ENCODE results near the gene TUBA4B.
A peak's percentile ranks its signal among the peaks of the same experiment; 100 is the strongest.
"Not testable (repeated sequence)": the region's sequence is repeated elsewhere in the genome, so short reads cannot be mapped to it uniquely, and the experiment has no call there.

Gene TUBA4B

DNA sequence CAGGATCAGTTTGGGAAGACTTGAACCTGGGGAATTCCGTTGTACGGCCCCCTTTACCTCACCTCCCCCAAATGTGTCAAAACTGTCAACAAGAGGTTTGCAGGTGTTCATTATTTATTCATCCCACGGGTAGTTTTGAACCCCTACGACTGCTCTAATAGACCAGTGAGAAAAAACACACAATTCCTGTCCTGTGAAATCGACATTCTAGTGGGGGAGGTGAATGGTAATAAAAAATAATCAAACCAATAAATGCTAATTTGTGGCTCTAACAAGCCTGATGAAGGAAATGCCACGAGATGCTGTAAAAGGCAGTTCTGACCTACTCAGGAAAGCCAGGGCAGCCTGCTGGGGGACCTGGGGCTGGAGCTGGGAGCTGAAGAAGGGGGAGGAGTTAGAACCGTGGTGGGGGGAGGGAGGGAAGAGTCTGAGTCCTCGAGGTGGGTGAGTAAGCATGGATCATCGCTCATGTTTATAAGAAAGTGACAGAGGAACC is 25.7 kb downstream of the TUBA4B start:
- DNase-seq: no peak

DNA sequence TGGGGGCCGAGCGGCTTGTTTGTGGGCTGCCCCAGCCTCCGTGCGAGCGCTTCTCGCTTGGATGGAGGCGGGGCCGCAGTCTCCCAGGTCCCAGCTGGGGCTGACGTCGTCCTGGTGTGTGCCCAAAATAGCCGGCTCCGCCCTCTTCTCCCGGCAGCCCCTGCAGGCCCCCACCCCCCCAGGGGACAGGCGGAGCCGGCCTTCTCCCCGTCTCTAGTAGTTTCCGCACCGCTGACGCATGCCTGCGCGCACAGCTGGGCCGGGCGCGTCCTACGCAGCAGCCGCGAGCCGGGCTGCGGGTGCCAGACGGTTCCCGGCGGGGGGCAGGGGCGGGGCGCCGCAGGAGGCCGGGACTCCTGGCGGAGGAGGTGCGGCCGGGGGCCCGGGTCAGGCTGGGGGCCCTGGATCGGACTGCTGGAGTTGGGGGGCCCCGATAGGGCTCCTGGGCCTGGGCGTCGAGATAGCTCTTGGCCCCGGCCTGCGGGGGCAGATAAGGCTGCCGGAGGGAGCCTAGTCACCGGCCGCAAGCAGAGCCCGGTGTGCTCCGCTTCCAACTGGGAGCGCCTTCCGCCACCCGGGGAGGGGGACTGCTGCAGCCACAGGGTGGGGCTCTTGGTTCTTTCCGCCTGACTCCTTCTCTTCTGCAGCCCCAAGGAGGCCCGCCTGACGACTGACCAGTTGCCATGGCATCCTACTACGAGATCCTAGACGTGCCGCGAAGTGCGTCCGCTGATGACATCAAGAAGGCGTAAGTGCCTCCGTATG is 26.3 kb downstream of the TUBA4B start, which contains the start of gene DNAJB2:
DNAJB2 (plus strand) TSS at position 216 of the 765 bp plus-strand sequence; CDS start at position 684, 468 bp downstream.
- peak; percentile 93 to 99 for DNase-seq

DNA sequence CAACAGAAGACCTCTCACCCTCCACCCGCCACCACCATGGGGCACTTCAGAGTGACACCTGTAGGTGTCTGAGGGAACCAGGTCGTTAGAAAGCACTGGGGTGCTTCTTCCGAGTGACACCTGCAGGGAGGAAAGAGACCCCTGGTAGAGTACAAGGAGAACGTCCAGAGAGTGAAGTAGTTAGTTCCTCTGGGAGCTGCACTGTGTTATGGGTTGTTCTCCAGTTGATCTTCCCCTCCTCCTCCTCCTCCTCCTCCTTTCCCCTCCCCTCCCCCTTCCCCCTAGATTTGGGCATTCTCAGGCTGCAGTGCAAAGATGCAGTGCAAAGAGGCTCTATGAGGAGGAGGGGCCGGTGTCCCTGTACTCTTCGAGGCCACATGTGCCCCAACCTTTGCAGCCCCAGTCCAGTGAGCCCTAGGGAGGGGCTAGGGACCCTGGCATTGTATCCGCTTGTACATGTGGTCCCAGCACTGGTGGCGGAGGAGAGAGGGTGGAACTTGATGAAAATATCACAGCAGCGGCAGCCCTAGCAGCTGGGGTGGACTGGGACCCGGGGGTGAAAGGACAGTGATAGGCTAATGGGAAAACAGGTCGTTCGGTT is 27.0 kb downstream of the TUBA4B start:
- no peak for DNase-seq

DNA sequence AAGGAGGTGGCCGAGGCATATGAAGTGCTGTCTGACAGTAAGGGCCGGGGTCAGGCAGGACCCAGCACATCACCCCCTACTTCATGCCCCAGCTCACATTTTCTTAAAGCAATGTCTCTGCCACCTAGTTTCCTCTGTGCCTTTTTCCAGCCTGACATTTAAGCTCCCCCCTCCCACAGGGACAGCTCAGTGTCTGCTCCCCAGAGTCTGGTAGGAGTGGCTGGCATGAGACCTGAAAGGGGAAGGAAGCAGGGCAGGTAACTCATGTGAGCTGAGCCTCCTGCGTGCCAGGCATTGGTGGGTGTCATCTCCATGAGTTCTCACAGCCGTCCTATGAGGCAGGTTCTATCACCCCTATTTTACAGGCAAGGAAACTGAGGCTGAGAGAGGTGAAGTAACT is 27.6 kb downstream of the TUBA4B start:
- DNase-seq: no peak

DNA sequence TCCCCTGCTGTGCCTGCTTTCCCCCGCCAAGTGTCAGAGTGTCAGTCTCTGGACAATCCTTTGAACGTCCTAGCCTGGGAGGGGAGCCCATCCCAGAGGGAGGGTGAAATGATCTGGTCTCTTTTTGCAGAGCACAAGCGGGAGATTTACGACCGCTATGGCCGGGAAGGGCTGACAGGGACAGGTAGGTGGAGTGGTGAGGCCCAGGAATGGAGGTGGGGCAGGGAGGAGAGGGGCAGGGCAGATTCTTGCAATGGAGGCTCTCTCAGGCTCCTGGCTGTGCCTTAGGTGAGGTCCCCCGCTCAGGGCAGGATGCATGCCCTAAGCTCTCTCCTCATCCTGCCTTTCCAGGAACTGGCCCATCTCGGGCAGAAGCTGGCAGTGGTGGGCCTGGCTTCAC is 28.5 kb downstream of the TUBA4B start:
- no peak for DNase-seq

DNA sequence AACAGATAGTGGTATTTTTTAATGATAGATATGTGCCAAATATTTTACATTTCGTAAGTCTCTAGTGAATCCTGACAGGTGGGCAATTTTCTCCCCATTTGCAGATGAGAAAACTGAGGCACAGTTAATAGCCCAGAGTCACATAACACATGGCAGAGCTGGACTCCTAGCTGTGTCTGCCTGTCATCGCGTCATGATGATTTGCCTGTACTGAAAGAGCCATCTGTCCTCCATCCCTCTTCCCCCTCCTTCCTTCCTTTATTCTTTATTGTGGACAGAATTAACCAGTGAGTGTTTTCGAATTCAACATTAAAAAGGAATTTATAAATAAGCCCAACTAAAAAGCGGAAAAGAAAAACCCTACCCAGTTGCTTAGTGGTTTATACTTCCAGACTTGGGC is 29.3 kb downstream of the TUBA4B start:
- DNase-seq: no peak

DNA sequence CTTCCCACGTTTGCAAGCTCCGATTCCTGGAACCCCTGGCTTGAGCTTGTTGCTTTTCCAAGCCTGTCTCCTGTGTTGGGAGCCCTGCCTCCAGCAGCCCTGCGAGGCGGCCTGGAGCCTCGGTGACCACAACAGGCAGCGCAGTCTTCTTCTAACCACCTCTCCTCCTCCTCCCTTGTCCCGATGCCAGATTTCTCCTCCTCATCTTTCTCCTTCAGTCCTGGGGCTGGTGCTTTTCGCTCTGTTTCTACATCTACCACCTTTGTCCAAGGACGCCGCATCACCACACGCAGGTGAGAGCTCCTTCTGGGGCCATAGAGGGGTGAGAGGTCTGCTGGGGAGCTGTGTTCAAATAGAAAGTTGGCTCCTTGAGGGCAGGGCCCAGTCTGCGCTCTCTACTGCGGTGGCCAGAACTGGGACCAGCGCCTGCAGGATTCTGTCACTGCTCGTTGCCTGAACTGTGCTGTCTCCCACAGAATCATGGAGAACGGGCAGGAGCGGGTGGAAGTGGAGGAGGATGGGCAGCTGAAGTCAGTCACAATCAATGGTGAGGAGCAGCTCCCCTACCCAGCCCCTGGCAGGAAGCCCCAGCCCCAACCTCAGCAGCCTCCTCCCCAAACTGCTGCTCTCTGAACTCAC is 30.0 kb downstream of the TUBA4B start:
- no peak for DNase-seq

DNA sequence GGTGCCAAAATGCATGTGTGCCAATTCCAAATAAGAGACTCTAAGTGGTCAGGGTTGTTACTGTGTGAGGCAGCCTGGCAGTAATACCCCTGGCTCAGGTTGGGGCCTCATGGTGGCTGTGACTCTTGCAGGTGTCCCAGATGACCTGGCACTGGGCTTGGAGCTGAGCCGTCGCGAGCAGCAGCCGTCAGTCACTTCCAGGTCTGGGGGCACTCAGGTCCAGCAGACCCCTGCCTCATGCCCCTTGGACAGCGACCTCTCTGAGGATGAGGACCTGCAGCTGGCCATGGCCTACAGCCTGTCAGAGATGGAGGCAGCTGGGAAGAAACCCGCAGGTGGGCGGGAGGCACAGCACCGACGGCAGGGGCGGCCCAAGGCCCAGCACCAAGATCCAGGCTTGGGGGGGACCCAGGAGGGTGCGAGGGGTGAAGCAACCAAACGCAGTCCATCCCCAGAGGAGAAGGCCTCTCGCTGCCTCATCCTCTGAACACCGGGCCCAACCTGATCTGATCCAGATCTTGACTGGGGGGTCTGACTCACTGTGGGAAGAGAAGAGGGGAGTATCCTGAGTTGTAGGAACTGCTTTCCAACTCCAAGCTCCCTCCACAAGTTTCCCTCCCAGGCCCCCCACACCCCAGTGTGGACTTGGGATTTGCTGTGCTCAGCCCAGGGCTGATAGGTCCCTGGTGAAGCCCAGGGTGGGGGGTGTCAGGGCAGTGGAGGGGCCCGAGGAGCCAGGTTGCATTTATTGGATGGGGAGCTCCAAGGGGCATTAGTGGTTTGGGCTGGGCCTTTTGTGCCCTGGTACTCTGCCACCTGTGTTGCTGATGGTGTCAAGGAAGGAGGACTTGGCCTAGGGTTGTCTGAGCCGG is 31.7 kb downstream of the TUBA4B start:
- no peak for DNase-seq

DNA sequence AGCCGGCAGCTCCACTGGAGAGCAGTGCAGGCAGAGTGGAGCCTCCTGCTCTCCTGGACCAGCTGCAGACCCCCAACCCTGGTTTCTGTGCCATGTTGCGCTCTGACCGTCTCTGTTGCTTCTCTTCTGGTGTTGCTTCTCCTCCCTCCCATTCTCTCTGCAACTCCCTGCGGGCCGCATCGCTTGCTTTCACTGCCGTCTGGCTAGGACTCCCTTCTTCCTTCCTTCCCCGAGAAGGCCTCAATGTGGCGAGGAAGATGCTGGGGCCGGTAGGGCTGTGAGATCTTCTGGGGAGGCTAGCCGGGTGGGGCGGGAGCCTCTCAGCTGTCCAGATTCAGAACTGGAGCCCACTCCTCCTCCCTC is 32.3 kb downstream of the TUBA4B start:
- no peak for DNase-seq

DNA sequence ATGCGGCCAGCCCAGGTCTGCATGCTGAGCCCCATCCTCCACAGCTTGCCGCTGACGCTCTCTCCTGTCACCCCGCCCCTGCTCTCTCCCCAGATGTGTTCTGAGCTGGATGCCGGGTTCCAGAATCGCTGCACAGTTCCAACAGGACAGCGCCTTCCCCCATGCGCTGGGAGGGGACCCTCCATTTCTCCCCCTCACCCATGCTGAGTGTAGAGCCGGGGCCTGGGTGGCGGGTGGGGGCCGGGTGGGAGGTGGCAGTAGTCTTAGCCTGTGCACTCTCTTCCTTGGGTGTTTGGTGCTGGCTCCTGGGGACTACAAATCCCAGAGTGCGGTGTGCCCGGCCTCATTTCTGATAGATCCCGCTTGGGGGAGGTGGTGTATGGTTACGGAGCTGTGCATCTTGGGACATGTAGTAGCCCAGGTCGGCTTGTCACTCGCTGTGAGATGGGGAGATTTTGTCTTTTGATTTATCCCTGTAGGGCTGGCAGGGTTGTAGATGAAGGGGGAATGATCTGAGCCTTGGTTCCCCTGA is 32.9 kb downstream of the TUBA4B start:
- no peak for DNase-seq

DNA sequence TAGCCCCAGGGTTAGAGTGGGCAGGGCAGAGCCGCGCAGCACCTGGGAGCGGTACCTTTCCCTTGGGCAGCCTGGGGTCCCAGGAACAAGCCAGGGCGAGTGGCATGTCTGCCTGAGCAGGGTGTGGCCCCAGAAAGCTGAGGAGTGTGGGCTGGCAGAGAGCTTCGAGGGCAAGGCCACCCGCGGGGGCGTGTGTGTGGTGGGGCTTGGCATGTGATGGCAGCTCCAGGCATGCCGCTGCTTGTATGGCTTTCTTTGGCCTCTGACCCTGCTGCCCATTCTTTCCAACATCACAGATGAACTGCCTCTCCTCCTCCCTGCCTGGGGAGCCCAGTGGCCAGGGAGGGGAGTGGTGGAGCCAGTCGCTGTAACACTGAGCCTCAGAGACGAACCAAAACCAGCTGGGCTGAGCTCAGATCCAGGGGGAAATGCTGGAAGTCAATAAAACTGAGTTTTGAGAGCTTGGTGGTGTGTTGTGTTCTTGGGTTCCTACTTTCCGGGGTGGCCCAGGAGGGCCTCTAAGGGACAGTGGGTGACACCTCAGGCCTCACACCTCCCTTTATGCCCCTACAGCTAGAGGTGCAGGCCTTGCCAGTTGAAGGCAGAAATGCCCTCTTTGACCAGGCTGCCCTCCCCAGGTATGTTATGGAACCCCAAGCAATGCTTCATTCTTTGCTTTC is 33.5 kb downstream of the TUBA4B start:
- DNase-seq: no peak

DNA sequence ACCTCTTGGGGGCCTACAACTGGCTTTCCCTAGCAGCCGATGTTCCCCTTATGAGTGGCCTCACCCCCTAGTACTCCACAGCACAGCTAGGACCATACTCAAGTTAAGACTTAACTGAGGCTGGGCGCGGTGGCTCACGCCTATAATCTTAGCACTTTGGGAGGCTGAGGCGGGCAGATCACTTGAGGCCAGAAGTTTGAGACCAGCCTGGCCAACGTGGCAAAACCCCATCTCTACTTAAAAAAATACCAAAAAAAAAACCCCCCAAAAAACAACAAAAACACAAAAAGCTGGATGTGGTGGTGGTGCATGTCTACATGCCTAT is 34.0 kb downstream of the TUBA4B start:
- DNase-seq: not testable (repeated sequence)

DNA sequence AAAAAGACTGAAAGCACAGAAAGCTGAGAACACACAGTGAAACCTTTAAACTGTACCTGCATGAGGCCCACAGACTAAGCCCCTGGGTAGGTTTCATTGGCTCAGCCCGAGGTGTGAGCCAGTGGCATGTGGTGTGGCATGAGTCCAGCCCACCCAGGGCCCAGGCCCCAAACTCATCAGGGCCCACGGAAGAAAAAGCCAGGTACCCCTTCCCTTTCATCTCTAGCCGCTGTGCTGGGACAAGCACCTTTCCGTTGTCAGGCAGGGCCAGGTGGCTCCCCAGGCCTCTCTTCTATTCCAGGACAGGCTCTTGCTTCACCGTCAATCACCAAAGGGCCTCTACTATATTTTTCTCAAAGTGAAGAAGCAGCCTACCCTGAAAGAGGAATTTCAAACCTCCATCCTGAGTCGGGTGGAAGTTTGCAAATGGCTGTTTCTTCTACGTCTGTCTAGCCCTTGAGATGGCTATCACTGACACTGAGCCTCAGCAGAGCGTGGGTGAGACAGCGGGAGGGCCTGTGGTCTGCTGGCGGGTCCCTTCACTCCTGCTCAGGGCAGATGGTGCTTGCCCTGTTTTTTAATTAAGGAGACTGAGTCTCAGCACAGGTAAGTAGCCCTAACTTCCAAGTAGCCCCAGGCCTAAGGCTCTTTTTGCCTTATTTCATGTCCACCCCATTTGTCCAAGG is 34.7 kb downstream of the TUBA4B start:
- no peak for DNase-seq

DNA sequence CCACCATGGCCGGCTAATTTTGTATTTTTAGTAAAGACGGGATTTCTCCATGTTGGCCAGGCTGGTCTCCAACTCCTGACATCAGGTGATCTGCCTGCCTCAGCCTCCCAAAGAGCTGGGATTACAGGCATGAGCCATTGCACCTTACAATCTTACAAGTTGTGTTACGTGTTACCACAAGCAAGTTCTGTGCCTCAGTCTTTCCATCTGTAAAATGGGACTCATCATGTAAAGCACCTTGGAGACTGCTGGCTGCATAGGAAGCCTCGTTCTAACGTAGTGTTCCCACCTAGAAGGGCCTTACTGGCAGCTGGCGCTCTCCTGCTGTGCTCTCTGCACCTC is 36.1 kb downstream of the TUBA4B start:
- DNase-seq: no peak

DNA sequence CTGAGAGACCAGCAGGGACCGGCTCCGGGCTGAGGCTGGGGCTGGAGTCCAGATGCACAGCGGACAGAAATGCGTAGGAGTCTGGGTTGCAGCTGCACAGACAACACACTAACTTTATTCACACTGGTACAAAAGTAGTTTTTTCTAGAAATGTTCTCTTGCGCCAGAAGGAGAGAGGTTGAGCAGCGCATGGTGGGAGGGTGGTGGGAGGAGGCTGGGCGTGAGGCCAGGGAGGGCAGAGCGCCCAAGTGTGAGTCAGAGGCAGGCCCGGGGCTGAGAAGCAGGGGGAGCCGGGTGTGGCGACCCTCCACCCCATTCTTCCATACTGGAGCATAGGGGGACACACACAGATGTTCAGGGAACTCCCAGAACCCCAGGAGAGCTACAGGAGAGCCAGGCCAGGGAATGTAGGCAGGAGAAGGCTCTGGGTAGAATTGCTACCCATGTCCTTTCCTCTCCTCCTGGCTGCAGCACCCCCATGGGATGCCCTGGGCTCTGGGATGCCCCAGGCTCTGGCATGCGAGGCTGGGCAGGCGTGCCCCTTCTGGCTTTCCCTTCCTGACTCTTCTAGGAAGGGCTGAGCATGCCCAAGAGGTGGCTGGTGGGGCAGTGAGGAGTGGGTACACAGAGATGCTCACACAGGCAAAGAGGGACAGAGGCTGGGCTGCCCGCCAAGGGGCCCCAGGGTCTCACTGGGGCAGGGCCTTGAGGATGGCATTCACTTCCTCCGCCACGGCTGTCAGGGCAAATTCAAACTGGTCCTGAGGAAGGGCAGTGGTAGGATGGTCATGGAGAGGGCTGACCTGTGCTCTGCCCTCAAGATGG is 36.7 kb downstream of the TUBA4B start:
- DNase-seq: peak in 1 of 2 donors; percentile 59

DNA sequence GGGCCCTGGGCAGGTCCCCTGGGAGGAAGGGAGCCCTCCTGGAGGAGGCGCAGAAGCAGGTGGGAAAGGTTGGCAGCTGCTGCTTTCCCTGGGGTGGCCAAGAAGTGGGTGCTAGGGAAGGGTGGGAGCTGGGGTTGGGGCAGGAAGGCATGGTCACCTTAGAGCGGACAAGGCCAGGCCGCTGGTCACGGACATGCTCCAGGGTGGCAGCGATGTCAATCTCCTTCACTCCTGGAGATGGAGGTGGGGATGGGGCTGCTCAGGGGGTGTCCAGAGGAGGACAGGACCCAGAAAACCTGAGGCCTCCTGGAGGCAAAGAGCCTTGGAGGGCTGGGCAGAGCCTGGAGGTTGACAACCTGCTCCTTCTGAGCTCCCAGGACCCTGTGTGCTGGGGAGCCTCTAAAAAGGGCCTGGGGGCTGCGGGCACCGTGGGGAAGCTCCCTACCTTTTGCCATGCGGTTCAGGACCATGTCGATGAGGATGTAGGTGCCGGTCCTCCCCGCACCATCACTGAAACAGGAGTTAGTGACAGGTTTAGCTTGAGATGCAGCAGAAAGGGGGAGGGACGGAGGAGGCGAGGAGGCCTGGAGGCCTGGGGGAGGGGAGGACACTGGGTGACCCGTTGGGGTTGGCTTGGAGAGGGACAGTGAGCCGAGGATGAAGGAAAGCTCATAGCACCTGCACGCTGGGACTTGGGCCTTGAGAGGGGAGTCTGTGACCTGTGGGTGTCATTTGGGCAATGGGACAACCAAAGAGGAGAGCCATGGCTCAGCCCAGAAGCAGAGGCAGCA is 37.5 kb downstream of the TUBA4B start:
- DNase-seq: no peak

DNA sequence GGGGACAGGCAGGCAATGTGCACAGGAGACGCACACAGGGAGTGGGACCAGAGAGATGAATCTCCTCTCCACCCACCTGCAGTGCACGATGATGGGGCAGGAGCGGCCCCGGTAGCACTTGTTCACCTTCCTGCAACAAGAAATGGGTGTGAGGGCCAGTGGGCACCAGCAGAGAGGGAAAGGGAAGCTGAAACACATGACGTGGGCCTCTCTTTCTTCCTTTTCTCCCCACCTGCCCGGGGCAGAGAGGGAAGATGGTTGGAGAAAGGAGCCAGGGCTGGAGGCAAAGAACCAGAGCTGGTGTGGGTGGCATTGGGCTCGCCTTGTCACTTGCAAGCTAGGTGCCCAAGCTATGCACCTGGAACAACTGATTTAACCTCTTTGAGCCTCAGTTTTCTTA is 38.4 kb downstream of the TUBA4B start:
- DNase-seq: no peak

DNA sequence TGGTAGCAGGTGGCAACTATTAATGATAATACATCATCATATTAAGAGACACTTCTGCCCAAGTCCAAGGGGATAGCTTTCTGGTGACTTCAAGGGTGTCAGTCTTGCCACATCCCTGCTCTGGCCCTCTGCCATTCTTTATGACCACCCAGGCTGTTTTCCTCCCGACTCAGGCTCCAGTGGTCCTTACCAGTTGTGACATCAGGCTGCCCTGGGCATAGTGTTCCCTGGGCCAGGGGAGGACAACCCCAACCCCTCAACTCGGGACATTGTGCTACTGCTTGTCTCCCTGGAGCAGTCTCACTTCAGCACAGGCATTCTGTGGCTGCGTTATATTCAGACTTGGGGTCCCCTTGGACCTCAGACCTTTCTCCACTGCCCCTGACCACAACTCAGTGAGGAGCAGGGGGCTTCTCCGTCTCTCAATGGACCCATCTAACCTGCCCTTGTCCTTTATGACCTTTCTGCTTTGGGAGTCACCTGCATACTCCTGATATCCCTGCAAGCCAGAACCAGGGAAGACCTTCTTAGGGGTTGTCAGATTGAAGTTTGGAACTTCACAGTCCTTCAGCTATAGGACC is 39.0 kb downstream of the TUBA4B start:
- no peak for DNase-seq

DNA sequence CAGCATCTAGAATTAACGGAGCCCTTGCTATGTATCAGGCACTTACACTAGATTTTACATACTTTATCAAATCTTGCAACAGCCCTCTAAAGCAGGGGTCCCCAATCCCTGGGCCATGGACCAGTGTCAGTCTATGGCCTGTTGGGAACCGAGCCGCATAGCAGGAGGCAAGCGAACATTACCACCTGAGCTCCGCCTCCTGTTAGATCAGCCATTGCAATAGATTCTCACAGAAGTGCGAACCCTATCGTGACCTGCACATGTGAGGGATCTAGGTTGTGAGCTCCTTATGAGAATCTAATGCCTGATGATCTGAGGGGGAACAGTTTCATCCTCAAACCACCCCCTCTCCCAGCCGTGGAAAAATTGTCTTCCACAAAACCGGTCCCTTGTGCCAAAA is 39.6 kb downstream of the TUBA4B start:
- DNase-seq: no peak

Measured in bone marrow (tissue), 2 donors.